ENCODE results near the gene DHCR7. TPM values are rescaled to one million over a fixed set of nuclear protein-coding genes. Genes with fewer than 3 reads are reported as not detected.

DHCR7 gene
- total RNA-seq, 2 experiments from 2014 or later: 66.4 to 68.9 TPM

- TF ChIP-seq, protein P1, sequence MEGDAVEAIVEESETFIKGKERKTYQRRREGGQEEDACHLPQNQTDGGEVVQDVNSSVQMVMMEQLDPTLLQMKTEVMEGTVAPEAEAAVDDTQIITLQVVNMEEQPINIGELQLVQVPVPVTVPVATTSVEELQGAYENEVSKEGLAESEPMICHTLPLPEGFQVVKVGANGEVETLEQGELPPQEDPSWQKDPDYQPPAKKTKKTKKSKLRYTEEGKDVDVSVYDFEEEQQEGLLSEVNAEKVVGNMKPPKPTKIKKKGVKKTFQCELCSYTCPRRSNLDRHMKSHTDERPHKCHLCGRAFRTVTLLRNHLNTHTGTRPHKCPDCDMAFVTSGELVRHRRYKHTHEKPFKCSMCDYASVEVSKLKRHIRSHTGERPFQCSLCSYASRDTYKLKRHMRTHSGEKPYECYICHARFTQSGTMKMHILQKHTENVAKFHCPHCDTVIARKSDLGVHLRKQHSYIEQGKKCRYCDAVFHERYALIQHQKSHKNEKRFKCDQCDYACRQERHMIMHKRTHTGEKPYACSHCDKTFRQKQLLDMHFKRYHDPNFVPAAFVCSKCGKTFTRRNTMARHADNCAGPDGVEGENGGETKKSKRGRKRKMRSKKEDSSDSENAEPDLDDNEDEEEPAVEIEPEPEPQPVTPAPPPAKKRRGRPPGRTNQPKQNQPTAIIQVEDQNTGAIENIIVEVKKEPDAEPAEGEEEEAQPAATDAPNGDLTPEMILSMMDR (IDR thresholded peaks at IDR 0.05): no peak
- Mint-ChIP-seq H3K4me1 (ENCODE audit: low read depth) (no peaks in the 10 kb centered on the region), H3K36me3 (ENCODE audit: low read depth) (no peaks in the 10 kb centered on the region), H3K27me3 (peaks cover 10% of the 10 kb centered on the region), H3K27ac (no peak overlapping the region), H3K9me3 (no peaks in the 10 kb centered on the region), H3K4me3 (no peak overlapping the region)
- DNase-seq: no peak
- ATAC-seq: no peak
- intact Hi-C loops (cut with micrococcal nuclease): no loop called here
- ChIA-PET POLR2A (no interaction called here), CTCF (no interaction called here)
Measured at GRCh38 chr11:71386202-71386601, 62.0 kb downstream of the DHCR7 start.

DNA sequence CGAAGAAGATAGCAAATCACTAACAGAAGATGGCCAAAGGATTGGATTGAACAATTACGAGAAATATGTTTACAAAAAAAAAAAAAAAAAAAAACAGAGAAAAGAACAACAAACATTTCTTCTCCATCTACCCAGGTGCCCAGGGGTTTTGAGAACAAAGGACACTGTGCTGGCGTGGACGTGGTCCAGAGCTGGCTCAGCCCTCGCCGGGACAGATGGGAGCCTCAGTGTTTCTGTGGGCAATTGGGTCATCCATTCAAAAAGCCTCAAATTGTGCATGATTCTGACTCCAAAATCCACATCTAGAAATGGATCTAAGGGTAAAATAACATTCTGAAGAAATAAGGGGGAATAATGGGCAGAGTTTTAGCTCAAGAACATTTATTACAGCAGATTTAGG, 63.1 kb downstream of the DHCR7 start:
- Mint-ChIP-seq H3K27ac (no peak overlapping the region), H3K9me3 (no peaks in the 10 kb centered on the region), H3K4me3 (no peak overlapping the region), H3K36me3 (ENCODE audit: low read depth) (no peaks in the 10 kb centered on the region), H3K27me3 (peaks cover 10% of the 10 kb centered on the region), H3K4me1 (ENCODE audit: low read depth) (no peaks in the 10 kb centered on the region)
- no peak for DNase-seq
- intact Hi-C loops (cut with micrococcal nuclease): no loop called here
- POLR2A ChIA-PET: no interaction called here
- ATAC-seq: no peak
- CTCF ChIA-PET: no interaction called here
- TF ChIP-seq, protein P1 (IDR thresholded peaks at IDR 0.05): no peak

DNA sequence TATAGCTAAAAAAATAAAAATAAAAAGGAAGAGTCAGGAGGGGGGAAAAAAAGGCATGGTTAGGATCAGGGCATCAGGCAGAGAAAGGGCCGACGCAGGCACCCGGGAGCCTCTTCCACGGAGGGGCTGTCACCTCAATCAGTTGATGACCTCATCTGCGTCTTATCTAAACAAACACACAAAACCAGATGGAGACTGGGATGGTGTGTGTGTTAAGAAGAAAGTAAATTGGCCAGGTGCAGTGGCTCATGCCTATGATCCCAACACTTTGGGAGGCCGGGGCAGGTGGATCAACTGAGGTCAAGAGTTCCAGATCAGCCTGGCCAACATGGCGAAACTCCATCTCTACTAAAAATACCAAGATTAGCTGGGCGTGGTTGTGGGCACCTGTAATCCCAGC, 63.6 kb downstream of the DHCR7 start:
- TF ChIP-seq, protein P1 (IDR thresholded peaks at IDR 0.05): no peak
- Mint-ChIP-seq H3K27ac (no peak overlapping the region), H3K4me3 (no peak overlapping the region), H3K27me3 (peaks cover 13% of the 10 kb centered on the region), H3K36me3 (ENCODE audit: low read depth) (no peaks in the 10 kb centered on the region), H3K4me1 (ENCODE audit: low read depth) (no peaks in the 10 kb centered on the region), H3K9me3 (no peaks in the 10 kb centered on the region)
- intact Hi-C loops (cut with micrococcal nuclease): no loop called here
- DNase-seq (no peak), ATAC-seq (no peak)
- ChIA-PET POLR2A (no interaction called here), CTCF (no interaction called here)

Small RNA genes within 50 kb of the gene (microRNA-seq; reads per million reads assigned to microRNA genes)
- gene MIR6754 (ENCODE audit: borderline microRNAs expressed, borderline replicate concordance): not detected

Other genes starting within 250 kb of the DHCR7 start
- not detected for gene SHANK2, start 195.8 kb downstream of the DHCR7 start, total RNA-seq
- 100 to 1,000 TPM; 115 to 117 TPM for gene NADSYN1, start 4.8 kb upstream of the DHCR7 start, total RNA-seq
- not detected for gene KRTAP5-7, start 78.9 kb upstream of the DHCR7 start, total RNA-seq
- gene KRTAP5-8, start 89.6 kb upstream of the DHCR7 start, total RNA-seq: not detected
- not detected for gene KRTAP5-9, start 100.0 kb upstream of the DHCR7 start, total RNA-seq
- not detected for gene KRTAP5-10, start 117.2 kb upstream of the DHCR7 start, total RNA-seq
- gene KRTAP5-11, start 134.5 kb upstream of the DHCR7 start, total RNA-seq: not detected